GM12878 (cell line): ENCODE results near the gene F7. TPM values are rescaled to one million over a fixed set of nuclear protein-coding genes. Genes with fewer than 3 reads are reported as not detected.

ENCODE experiments used
- ATAC-seq: fragments of 200-7000 bp; cut with Tn5 transposase; 3 replicates; pipeline ENCODE4 v1.9.1; 2020; ENCODE audit warnings: mild to moderate bottlenecking, moderate library complexity
- BruUV-seq: library from RNA; stranded (reverse); fragments of 400-500 nt; replicated peaks from 2 replicates; lab custom pipeline; 2021; lab: Mats Ljungman, UMichigan
- CTCF ChIA-PET: fragments of 300-600 bp; sonication (Branson Sonifier 250); formaldehyde crosslinking; extraction: SDS; loops from one replicate; lab custom pipeline; 2021; ENCODE audit warnings: inconsistent platforms; lab: Yijun Ruan, JAX
- POLR2A ChIA-PET: fragments of 350-600 bp; formaldehyde crosslinking; extraction: SDS; loops from one replicate; lab custom pipeline; 2021; ENCODE audit warnings: inconsistent platforms; lab: Charles Lee
- RAD21 ChIA-PET: fragments of 300-600 bp; sonication (Branson Sonifier 250); formaldehyde crosslinking; loops from one replicate; lab custom pipeline; 2023; ENCODE audit warnings: antibody characterized with exemption; ENCODE audit not compliant: unreplicated experiment; lab: Charles Lee
- SMC1A ChIA-PET: fragments of 300-600 bp; sonication (Branson Sonifier 250); formaldehyde crosslinking; loops from one replicate; lab custom pipeline; 2023; ENCODE audit not compliant: unreplicated experiment, uncharacterized antibody; lab: Charles Lee
- DNase-seq: peaks from one replicate; pipeline ENCODE4 v3.0.0-alpha.2; 2011; ENCODE audit warnings: low read depth, low spot score
- FAIRE-seq: peaks from 3 replicates; lab custom pipeline; 2011; peaks lifted over from hg19 to GRCh38; lab: Jason Lieb, UNC
- H2AFZ ChIP-seq: 2 replicates; pipeline ENCODE4 v1.6.0; 2011; ENCODE audit warnings: low read depth, low read length, control low read depth; ENCODE audit not compliant: control insufficient read depth
- H3K27ac ChIP-seq: 2 replicates; pipeline ENCODE4 v1.5.1; 2011; ENCODE audit warnings: control low read depth; ENCODE audit not compliant: control insufficient read depth, insufficient read depth
- H3K27me3 ChIP-seq, 2 experiments: replicated peaks in 1 of 2; 2 replicates each; pipeline versions ENCODE4 v1.6.0 to v1.6.1; 2011; ENCODE audit warnings: low read length in 1 of 2; ENCODE audit not compliant: control insufficient read depth in 2 of 2, insufficient read depth in 2 of 2
- H3K36me3 ChIP-seq, 2 experiments: 2 replicates each; pipeline ENCODE4 v1.5.1; 2011; ENCODE audit warnings: low read length in 1 of 2; ENCODE audit not compliant: control insufficient read depth in 2 of 2, insufficient read depth in 2 of 2
- H3K4me1 ChIP-seq: 2 replicates; pipeline ENCODE4 v1.6.1; 2011; ENCODE audit warnings: mild to moderate bottlenecking, low read length, moderate library complexity, mixed read lengths; ENCODE audit not compliant: control insufficient read depth, insufficient read depth
- H3K4me2 ChIP-seq: 2 replicates; pipeline ENCODE4 v1.6.0; 2011; ENCODE audit warnings: control low read depth; ENCODE audit not compliant: control insufficient read depth, insufficient read depth
- H3K4me3 ChIP-seq: fragments of 200-600 bp; sonication (generic); 2 replicates; pipeline ENCODE4 v1.5.1; 2016
- H3K79me2 ChIP-seq: 2 replicates; pipeline ENCODE4 v1.6.0; 2011; ENCODE audit warnings: low read length; ENCODE audit not compliant: control insufficient read depth, insufficient read depth
- H3K9ac ChIP-seq: 2 replicates; pipeline ENCODE4 v1.8.0; 2011; ENCODE audit warnings: low read length, control low read depth, mixed read lengths; ENCODE audit not compliant: control insufficient read depth, insufficient read depth
- H3K9me3 ChIP-seq: replicated peaks from 3 replicates; pipeline ENCODE4 v1.5.1; 2011; ENCODE audit warnings: mild to moderate bottlenecking, low read length; ENCODE audit not compliant: control insufficient read depth, insufficient read depth
- H4K20me1 ChIP-seq: 2 replicates; pipeline ENCODE4 v1.6.0; 2011; ENCODE audit not compliant: control insufficient read depth, insufficient read depth
- CHD1 ChIP-seq: IDR thresholded peaks from 2 replicates; pipeline ENCODE4 v1.6.1; 2012; ENCODE audit warnings: low read depth, low read length, improper control_type of control experiment
- EED ChIP-seq: sonication (generic); IDR thresholded peaks from 2 replicates; pipeline ENCODE4 v1.6.1; 2016; ENCODE audit warnings: antibody characterized with exemption, low read depth
- EP300 ChIP-seq, 2 experiments: fragments of 150-350 bp in 1 of 2; IDR thresholded peaks; 2 replicates each; pipeline ENCODE4 v1.6.1; 2011 to 2012; ENCODE audit warnings: low read depth in 2 of 2, low read length in 2 of 2, borderline replicate concordance in 1 of 2, improper control_type of control experiment in 1 of 2, inconsistent platforms in 1 of 2; ENCODE audit not compliant: control insufficient read depth in 1 of 2
- MTA3 ChIP-seq: IDR thresholded peaks from 2 replicates; pipeline ENCODE4 v1.6.1; 2012; ENCODE audit warnings: low read length, inconsistent platforms, borderline replicate concordance
- POU2F2 ChIP-seq: IDR thresholded peaks from 3 replicates; pipeline ENCODE4 v1.6.1; 2011; ENCODE audit warnings: low read depth, mild to moderate bottlenecking, low read length, borderline replicate concordance
- RUNX3 ChIP-seq: IDR thresholded peaks from 2 replicates; pipeline ENCODE4 v1.6.1; 2012; ENCODE audit warnings: low read length, inconsistent platforms
- SP1 ChIP-seq: IDR thresholded peaks from one replicate; pipeline ENCODE4 v1.6.1; 2011; ENCODE audit warnings: low read depth, low read length
- TCF12 ChIP-seq: IDR thresholded peaks from 2 replicates; pipeline ENCODE4 v1.6.1; 2011; ENCODE audit warnings: low read depth, mild to moderate bottlenecking, low read length
- ZBTB11 ChIP-seq: fragments of 450-650 bp; formaldehyde crosslinking; IDR thresholded peaks from 2 replicates; pipeline ENCODE4 v1.5.0; 2022; ENCODE audit warnings: mild to moderate bottlenecking, missing genetic modification characterization
- ZNF217 ChIP-seq: fragments of 450-650 bp; IDR thresholded peaks from 2 replicates; pipeline ENCODE4 v1.6.1; 2017; ENCODE audit warnings: antibody characterized with exemption, mild to moderate bottlenecking
- ZSCAN29 ChIP-seq: fragments of 450-650 bp; IDR thresholded peaks from 2 replicates; pipeline ENCODE4 v1.6.1; 2017; ENCODE audit warnings: mild to moderate bottlenecking, moderate library complexity
- WGBS: methylation state at CpG from one replicate; pipeline ENCODE4 v1.1.6; 2016; ENCODE audit warnings: low lambda C conversion rate; ENCODE audit not compliant: insufficient replicate concordance, insufficient coverage; ENCODE audit errors: missing lambda C conversion rate; 5-methylcytosine and 5-hydroxymethylcytosine counted together
- in situ Hi-C: fragments of 300-500 bp; cut with MboI; formaldehyde crosslinking; loops from 9 replicates; pipeline ENCODE4 v1.14.3; 2018; ENCODE audit warnings: mixed read lengths
- intact Hi-C: fragments of 100-400 bp; cut with micrococcal nuclease; formaldehyde crosslinking; loops from one replicate; pipeline ENCODE4 v1.14.2; 2022; ENCODE audit not compliant: unreplicated experiment
- polyA plus RNA-seq, 11 experiments: library from polyadenylated mRNA; depleted of rRNA in 4 of 11; unstranded in 6 of 11; stranded (reverse) in 5 of 11; fragments of >200 nt; fragmentation: Nextera tagmentation in 4 of 11; fragmentation: Illumina TruSeq in 1 of 11; extraction: Ambion mirVana in 4 of 11; extraction: Trizol in 1 of 11; gene quantifications; 1 replicate in 1 of 11; 2 replicates in 10 of 11; pipeline versions ENCODE4 v1.2.1 to v1.2.3, GENCODE V29; 2011 to 2016; ENCODE audit warnings: inconsistent platforms in 2 of 11, missing spikeins in 2 of 11, low read depth in 1 of 11
- total RNA-seq, 4 experiments: library from RNA; depleted of rRNA in 3 of 4; stranded (reverse); fragments of >200 nt in 3 of 4; fragmentation: Illumina TruSeq in 1 of 4; extraction: Trizol in 1 of 4; gene quantifications; 2 replicates each; pipeline versions ENCODE4 v1.2.1 to v1.2.3, GENCODE V29; 2013 to 2021

Gene F7
- total and polyA plus RNA-seq, 10 of the 15 experiments (the other 5 are each of a cell fraction or from before 2014, with no cell fraction given): not detected

- TF ChIP-seq ZBTB11: no peak
Measured at GRCh38 chr13:113159701-113160100, 54.1 kb downstream of the F7 start (continued).

GRCh38 chr13:113160983-113161382 lies 55.4 kb downstream of the F7 start:
- Histone ChIP-seq H3K27ac (no peak overlapping the region), H2AFZ (no peak overlapping the region), H3K27me3 (no peaks in the 10 kb centered on the region), H3K4me3 (no peak overlapping the region), H3K79me2 (no peaks in the 10 kb centered on the region), H3K4me2 (no peak overlapping the region), H3K36me3 (no peaks in the 10 kb centered on the region), H3K9ac (no peak overlapping the region), H3K4me1 (no peaks in the 10 kb centered on the region), H3K9me3 (peaks cover 4% of the 10 kb centered on the region; the same call in 1 of the 3 replicates), H4K20me1 (no peaks in the 10 kb centered on the region)
- ChIA-PET RAD21 (no interaction called here), CTCF (no interaction called here), SMC1A (no interaction called here), POLR2A (no interaction called here)
- BruUV-seq: no TSS peak
- ATAC-seq (no peak), FAIRE-seq (no peak), DNase-seq (no peak)
- no peak for TF ChIP-seq ZSCAN29
- TF ChIP-seq CHD1: no peak
- TF ChIP-seq POU2F2: no peak
- TF ChIP-seq EED: no peak
- no peak for TF ChIP-seq TCF12
- no peak for TF ChIP-seq ZBTB11
- TF ChIP-seq RUNX3: no peak
- TF ChIP-seq MTA3: no peak
- no peak for TF ChIP-seq SP1
- no peak for TF ChIP-seq ZNF217
- TF ChIP-seq EP300 (IDR thresholded peaks at IDR 0.05; ENCODE audit: borderline replicate concordance in 1 of 2, control insufficient read depth in 1 of 2, low read depth in 2 of 2, low read length in 2 of 2): no peak
- in situ Hi-C loops (no loop called here), intact Hi-C loops (no loop called here)
- WGBS: 43% methylated on average over 12 of the region's 12 CpGs
